HepG2 (cell line): ENCODE results near the gene OSBPL2. TPM values are rescaled to one million over a fixed set of nuclear protein-coding genes. Genes with fewer than 3 reads are reported as not detected.

Experiments used
- ATAC-seq: fragments of 200-7000 bp; cut with Tn5 transposase; 3 replicates; pipeline ENCODE4 v1.9.1; 2020; ENCODE audit warnings: mild to moderate bottlenecking, moderate library complexity
- BruUV-seq: library from RNA; stranded (reverse); fragments of 400-500 nt; replicated peaks from 2 replicates; lab custom pipeline; 2021; lab: Mats Ljungman, UMichigan
- CTCF ChIA-PET: fragments of 300-600 bp; formaldehyde crosslinking; extraction: SDS; loops from one replicate; lab custom pipeline; 2021; ENCODE audit warnings: low total read pairs, inconsistent platforms, low intra/inter-chr PET ratio; lab: Yijun Ruan, JAX
- POLR2A ChIA-PET: fragments of 350-600 bp; sonication (Branson Sonifier 250); formaldehyde crosslinking; loops from one replicate; lab custom pipeline; 2020; ENCODE audit warnings: antibody characterized with exemption, inconsistent platforms; lab: Yijun Ruan, JAX
- DNase-seq: peaks from one replicate; pipeline ENCODE4 v3.0.0-alpha.2; 2015; ENCODE audit warnings: low spot score
- FAIRE-seq: peaks from 3 replicates; lab custom pipeline; 2011; peaks lifted over from hg19 to GRCh38; lab: Jason Lieb, UNC
- H2AFZ ChIP-seq: one replicate; pipeline ENCODE4 v1.6.1; 2011; ENCODE audit warnings: low read length, inconsistent platforms
- H3K27ac ChIP-seq: fragments of 300-600 bp; 3 replicates; pipeline ENCODE4 v1.8.0; 2011; ENCODE audit warnings: mixed run types, mild to moderate bottlenecking, mixed read lengths, low read length, inconsistent platforms; ENCODE audit not compliant: insufficient read depth; ENCODE audit errors: extremely low read length
- H3K27me3 ChIP-seq, 2 experiments: fragments of 200-600 bp in 1 of 2; 2 replicates in 1 of 2; 3 replicates in 1 of 2; pipeline versions ENCODE4 v1.6.0 to v1.8.0; 2011; ENCODE audit warnings: low read length in 2 of 2, mild to moderate bottlenecking in 2 of 2, moderate library complexity in 2 of 2, inconsistent platforms in 1 of 2; ENCODE audit not compliant: insufficient read depth in 2 of 2, control insufficient read depth in 1 of 2
- H3K36me3 ChIP-seq, 2 experiments: fragments of 200-600 bp in 1 of 2; replicated peaks in 1 of 2; 2 replicates in 1 of 2; 3 replicates in 1 of 2; pipeline versions ENCODE4 v1.5.1 to v1.8.0; 2011; ENCODE audit warnings: low read length in 2 of 2, inconsistent platforms in 1 of 2; ENCODE audit not compliant: insufficient read depth in 2 of 2, control insufficient read depth in 1 of 2
- H3K4me1 ChIP-seq: 2 replicates; pipeline ENCODE4 v1.5.1; 2012; ENCODE audit warnings: low read length, inconsistent platforms; ENCODE audit not compliant: insufficient read depth
- H3K4me2 ChIP-seq: 2 replicates; pipeline ENCODE4 v1.6.0; 2011; ENCODE audit warnings: low read depth, low read length, inconsistent platforms
- H3K4me3 ChIP-seq, 3 experiments: fragments of 200-600 bp in 1 of 3; sonication (generic), shearing (Covaris generic) in 1 of 3; replicated peaks in 1 of 3; 2 replicates each; pipeline ENCODE4 v1.5.1; 2011 to 2016; ENCODE audit warnings: low read length in 3 of 3, inconsistent platforms in 2 of 3, low read depth in 2 of 3, mild to moderate bottlenecking in 2 of 3, control low read depth in 1 of 3, mixed read lengths in 1 of 3; ENCODE audit not compliant: insufficient read depth in 1 of 3
- H3K79me2 ChIP-seq: one replicate; pipeline ENCODE4 v1.6.1; 2011; ENCODE audit warnings: low read length, inconsistent platforms; ENCODE audit not compliant: insufficient read depth
- H3K9ac ChIP-seq: 2 replicates; pipeline ENCODE4 v1.6.0; 2011; ENCODE audit warnings: mild to moderate bottlenecking, low read depth, low read length, inconsistent platforms; ENCODE audit not compliant: insufficient read depth
- H3K9me3 ChIP-seq: 2 replicates; pipeline ENCODE4 v1.5.1; 2012; ENCODE audit warnings: mild to moderate bottlenecking, low read length
- H4K20me1 ChIP-seq: 2 replicates; pipeline ENCODE4 v1.6.0; 2011; ENCODE audit warnings: inconsistent platforms, mild to moderate bottlenecking, low read length, moderate library complexity; ENCODE audit not compliant: insufficient read depth
- ARHGAP35 ChIP-seq: sonication (generic); formaldehyde crosslinking; IDR thresholded peaks from 2 replicates; pipeline ENCODE4 v1.9.0; 2022; ENCODE audit warnings: mild to moderate bottlenecking, inconsistent platforms, moderate library complexity, missing genetic modification reagents, borderline replicate concordance
- GPN1 ChIP-seq: sonication (generic); formaldehyde crosslinking; IDR thresholded peaks from 2 replicates; pipeline ENCODE4 v1.5.1; 2020; ENCODE audit warnings: missing genetic modification reagents, borderline replicate concordance
- NAIF1 ChIP-seq: sonication (generic); formaldehyde crosslinking; IDR thresholded peaks from 2 replicates; pipeline ENCODE4 v1.5.0; 2020; ENCODE audit warnings: mild to moderate bottlenecking, missing genetic modification reagents, borderline replicate concordance
- PCBP1 ChIP-seq: fragments of 200-400 bp; formaldehyde crosslinking; IDR thresholded peaks from 2 replicates; pipeline ENCODE4 v1.6.1; 2017; ENCODE audit warnings: mild to moderate bottlenecking, low read depth, low read length, borderline replicate concordance
- STAG1 ChIP-seq: sonication (generic); formaldehyde crosslinking; IDR thresholded peaks from 2 replicates; pipeline ENCODE4 v1.4.0; 2020; ENCODE audit warnings: missing genetic modification reagents
- ZBTB40 ChIP-seq, 2 experiments: fragments of 450-650 bp in 1 of 2; sonication (generic) in 1 of 2; formaldehyde crosslinking in 1 of 2; IDR thresholded peaks; 2 replicates each; pipeline versions ENCODE4 v1.6.1 to v1.8.0; 2016 to 2022; ENCODE audit warnings: antibody characterized with exemption in 1 of 2, mild to moderate bottlenecking in 1 of 2, missing genetic modification reagents in 1 of 2
- ZNF530 ChIP-seq: sonication (generic); formaldehyde crosslinking; IDR thresholded peaks from 2 replicates; pipeline ENCODE4 v1.5.0; 2020; ENCODE audit warnings: low read depth, mild to moderate bottlenecking, missing genetic modification reagents
- ZNF687 ChIP-seq: sonication (generic); formaldehyde crosslinking; IDR thresholded peaks from 2 replicates; pipeline ENCODE4 v1.5.1; 2020; ENCODE audit warnings: mild to moderate bottlenecking, missing genetic modification reagents, moderate library complexity
- ZNF839 ChIP-seq: sonication (generic); formaldehyde crosslinking; IDR thresholded peaks from 2 replicates; pipeline ENCODE4 v1.4.0; 2020; ENCODE audit warnings: missing genetic modification reagents, mild to moderate bottlenecking, borderline replicate concordance
- WGBS: methylation state at CpG from one replicate; pipeline ENCODE4 v1.1.6; 2017; ENCODE audit warnings: low lambda C conversion rate; 5-methylcytosine and 5-hydroxymethylcytosine counted together
- in situ Hi-C: cut with HindIII; loops from 2 replicates; pipeline ENCODE4 v1.10.0; 2017; ENCODE audit warnings: low pct_unique_long_range_greater_than_20kb; ENCODE audit not compliant: extremely low pct_ligation_motif_present
- intact Hi-C: fragments of 100-400 bp; cut with micrococcal nuclease; formaldehyde crosslinking; loops from one replicate; pipeline ENCODE4 v1.10.0; 2022; ENCODE audit not compliant: unreplicated experiment
- polyA plus RNA-seq, 8 experiments: library from polyadenylated mRNA; depleted of rRNA in 3 of 8; stranded (reverse) in 7 of 8; unstranded in 1 of 8; fragments of >200 nt; fragmentation: Illumina TruSeq in 4 of 8; extraction: Trizol in 4 of 8; gene quantifications; 2 replicates each; pipeline versions ENCODE4 v1.2.1 to v1.2.3, GENCODE V29; 2011 to 2016; ENCODE audit warnings: low read depth in 4 of 8, missing spikeins in 1 of 8, mixed read lengths in 1 of 8; ENCODE audit not compliant: insufficient read depth in 1 of 8
- total RNA-seq, 5 experiments: library from RNA; depleted of rRNA; stranded (reverse); fragments of >200 nt; fragmentation: Illumina TruSeq; extraction: Trizol; gene quantifications; 2 replicates each; pipeline ENCODE4 v1.2.3, GENCODE V29; 2016; ENCODE audit warnings: low read depth in 1 of 5

OSBPL2 gene
- total and polyA plus RNA-seq, 2 of the 13 experiments (the other 11 are each of a cell fraction or from before 2014, with no cell fraction given), result 18.5 to 37.4 TPM

GRCh38 chr20:62214067-62214466, 24.3 kb upstream of the OSBPL2 start:
- in situ Hi-C loops, result no loop called here
- BruUV-seq, result no TSS peak
- CTCF ChIA-PET, result no interaction called here
- Histone ChIP-seq H3K9ac (no peak overlapping the region), H4K20me1 (peaks cover 10% of the 10 kb centered on the region; the same call in 1 of the 2 replicates), H3K79me2 (no peaks in the 10 kb centered on the region), H3K4me2 (no peak overlapping the region), H3K4me1 (peaks cover 39% of the 10 kb centered on the region), H3K9me3 (no peaks in the 10 kb centered on the region), H3K27ac (no peak overlapping the region), H3K36me3 (no peaks in the 10 kb centered on the region), H3K4me3 (no peak overlapping the region), H2AFZ (no peak overlapping the region), H3K27me3 (peaks cover 65 to 87% of the 10 kb centered on the region in 2 experiments)
- DNase-seq (no peak), ATAC-seq (no peak), FAIRE-seq (no peak)
- intact Hi-C loops, result no loop called here
- POLR2A ChIA-PET, result no interaction called here
- WGBS, result 9% methylated on average over 12 of the region's 12 CpGs
- TF ChIP-seq NAIF1 (CRISPR knock-in tag) (no peak), GPN1 (no peak), ARHGAP35 (CRISPR knock-in tag) (no peak), ZNF530 (CRISPR knock-in tag) (no peak), STAG1 (peak; percentile 25), ZNF839 (CRISPR knock-in tag) (0 out of 2 replicates have a peak, but pooled peaks have one; percentile 26), ZBTB40 (IDR thresholded peaks at IDR 0.05) (no peak), ZBTB40 (CRISPR knock-in tag; IDR thresholded peaks at IDR 0.05) (no peak), PCBP1 (0 out of 2 replicates have a peak, but pooled peaks have one; percentile 38), ZNF687 (CRISPR knock-in tag) (peak; percentile 26; the same call in 1 of the 2 replicates)
